Activated T-cell treated with anti-CD3 and anti-CD28 coated beads, Interleukin-2, amount 50 U/mL, for 4 hours (primary cell): ENCODE results near the gene BCL2. TPM values are rescaled to one million over a fixed set of nuclear protein-coding genes. Genes with fewer than 3 reads are reported as not detected.
A peak's percentile ranks its signal among the peaks of the same experiment; 100 is the strongest.

ENCODE experiments used
- ATAC-seq, 2 donors: fragments of 200-7000 bp; cut with Tn5 transposase; one replicate each; pipeline ENCODE4 v1.10.0; 2021
- DNase-seq: peaks from one replicate; pipeline ENCODE4 v3.0.0-alpha.2; 2020
- H3K27me3 Mint-ChIP-seq: one replicate; pipeline ENCODE4 v1.8.0; 2021; ENCODE audit warnings: low read depth, mixed read lengths
- H3K36me3 Mint-ChIP-seq: one replicate; pipeline ENCODE4 v1.8.0; 2022; ENCODE audit warnings: mixed read lengths; ENCODE audit not compliant: insufficient read depth
- H3K4me1 Mint-ChIP-seq: one replicate; pipeline ENCODE4 v1.8.0; 2021; ENCODE audit warnings: low read depth, mixed read lengths
- H3K4me3 Mint-ChIP-seq: one replicate; pipeline ENCODE4 v1.8.0; 2021; ENCODE audit warnings: mild to moderate bottlenecking, moderate library complexity, mixed read lengths
- H3K9me3 Mint-ChIP-seq: one replicate; pipeline ENCODE4 v1.8.0; 2021; ENCODE audit warnings: mixed read lengths
- total RNA-seq, 3 donors: library from RNA; stranded (reverse); gene quantifications; one replicate each; pipeline ENCODE4 v1.2.1, GENCODE V29; 2021

Gene BCL2
- total RNA-seq, 3 donors from 2014 or later = 45.0 to 71.4 (median 66.6) TPM

DNA sequence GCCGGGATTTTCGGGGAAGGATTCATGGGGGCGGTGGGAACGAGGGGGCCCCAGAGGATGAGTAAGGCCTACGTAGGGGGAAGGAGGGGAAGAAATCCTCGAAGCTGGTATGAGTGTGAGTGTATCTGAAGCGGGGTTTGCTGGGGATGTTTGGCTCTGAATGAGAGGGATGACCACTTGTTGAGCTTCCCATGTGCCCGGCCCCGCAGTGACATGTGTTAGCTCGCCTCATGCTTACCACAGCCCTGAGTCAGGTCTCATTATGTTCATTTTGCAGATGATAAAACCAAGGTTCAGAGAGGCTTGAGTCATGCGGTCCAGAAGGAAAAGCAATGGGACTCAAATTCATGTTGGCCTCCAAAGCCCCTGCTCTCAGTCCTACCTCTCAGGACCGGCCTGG is 214.7 kb downstream of the BCL2 start:
- Mint-ChIP-seq H3K27me3 (peaks cover 2% of the 10 kb centered on the region), H3K4me3 (no peak overlapping the region), H3K9me3 (peaks cover 4% of the 10 kb centered on the region), H3K4me1 (peaks cover 48% of the 10 kb centered on the region), H3K36me3 (no peaks in the 10 kb centered on the region)
- DNase-seq = no peak
- ATAC-seq = no peak

DNA sequence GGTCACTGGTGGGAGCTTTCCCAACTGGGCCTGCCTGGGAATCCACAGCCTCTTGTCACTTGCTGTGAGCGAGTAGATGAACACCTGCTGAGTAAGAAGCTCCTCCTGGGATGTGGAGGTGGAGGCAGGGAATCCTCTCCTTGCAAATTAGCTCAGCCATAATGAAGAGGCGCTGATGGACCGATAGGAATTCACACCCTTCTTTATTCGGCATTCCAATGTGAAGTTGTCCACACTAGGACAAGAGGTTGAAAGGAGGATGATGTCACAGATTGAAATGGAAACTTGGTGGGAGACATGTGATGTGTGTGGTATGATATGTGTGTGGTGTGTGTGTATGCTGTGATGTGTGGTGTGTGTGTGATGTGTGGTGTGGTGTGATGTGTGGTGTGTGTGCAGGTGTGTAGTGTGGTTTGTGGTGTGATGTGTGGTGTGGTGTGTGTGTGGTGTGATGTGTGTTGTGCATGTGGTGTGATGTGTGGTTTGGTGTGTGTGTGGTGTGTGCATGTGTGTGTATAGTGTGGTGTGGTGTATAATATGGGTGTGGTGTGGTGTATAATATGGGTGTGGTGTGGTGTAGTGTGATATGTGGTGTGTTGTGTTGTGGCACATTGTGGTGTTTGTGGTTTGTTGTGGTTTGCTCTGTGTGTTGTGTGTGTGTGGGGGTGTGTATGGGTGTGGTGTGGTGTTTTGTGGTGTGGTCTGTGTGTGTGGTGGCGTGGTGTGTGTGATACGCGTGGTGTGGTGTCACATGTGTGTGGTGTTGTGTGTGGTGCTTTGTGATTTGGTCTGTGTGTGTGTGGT is 216.4 kb downstream of the BCL2 start:
- no peaks in the 10 kb centered on the region for H3K36me3 Mint-ChIP-seq
- DNase-seq (no peak), ATAC-seq (no peak)
- H3K4me1 Mint-ChIP-seq = peaks cover 65% of the 10 kb centered on the region
- no peak overlapping the region for H3K4me3 Mint-ChIP-seq
- H3K27me3 Mint-ChIP-seq = peaks cover 2% of the 10 kb centered on the region
- H3K9me3 Mint-ChIP-seq = peaks cover 4% of the 10 kb centered on the region

DNA sequence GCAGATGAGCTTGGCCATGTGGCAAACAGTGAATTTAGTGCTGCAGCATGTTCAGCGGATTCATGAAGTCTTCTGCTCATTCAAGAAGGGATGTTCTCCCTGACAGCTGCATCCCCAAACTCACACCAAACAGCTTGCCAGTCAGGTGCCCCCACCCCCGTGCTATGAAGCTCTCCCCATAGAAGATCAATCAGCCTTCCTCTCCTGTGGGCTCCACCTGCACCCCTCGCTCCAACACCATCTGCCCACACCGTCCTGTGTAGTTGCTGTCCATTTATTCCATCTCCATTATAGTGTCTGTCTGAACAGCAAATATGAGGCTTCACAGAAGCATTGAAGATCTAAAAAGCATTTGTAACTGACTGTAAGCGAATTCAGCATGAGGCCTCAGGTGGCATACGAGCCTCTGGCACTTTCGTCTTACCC is 218.9 kb downstream of the BCL2 start:
- DNase-seq (no peak), ATAC-seq (no peak)
- Mint-ChIP-seq H3K4me1 (peaks cover 58% of the 10 kb centered on the region), H3K9me3 (peaks cover 4% of the 10 kb centered on the region), H3K36me3 (no peaks in the 10 kb centered on the region), H3K4me3 (no peak overlapping the region), H3K27me3 (peaks cover 2% of the 10 kb centered on the region)

DNA sequence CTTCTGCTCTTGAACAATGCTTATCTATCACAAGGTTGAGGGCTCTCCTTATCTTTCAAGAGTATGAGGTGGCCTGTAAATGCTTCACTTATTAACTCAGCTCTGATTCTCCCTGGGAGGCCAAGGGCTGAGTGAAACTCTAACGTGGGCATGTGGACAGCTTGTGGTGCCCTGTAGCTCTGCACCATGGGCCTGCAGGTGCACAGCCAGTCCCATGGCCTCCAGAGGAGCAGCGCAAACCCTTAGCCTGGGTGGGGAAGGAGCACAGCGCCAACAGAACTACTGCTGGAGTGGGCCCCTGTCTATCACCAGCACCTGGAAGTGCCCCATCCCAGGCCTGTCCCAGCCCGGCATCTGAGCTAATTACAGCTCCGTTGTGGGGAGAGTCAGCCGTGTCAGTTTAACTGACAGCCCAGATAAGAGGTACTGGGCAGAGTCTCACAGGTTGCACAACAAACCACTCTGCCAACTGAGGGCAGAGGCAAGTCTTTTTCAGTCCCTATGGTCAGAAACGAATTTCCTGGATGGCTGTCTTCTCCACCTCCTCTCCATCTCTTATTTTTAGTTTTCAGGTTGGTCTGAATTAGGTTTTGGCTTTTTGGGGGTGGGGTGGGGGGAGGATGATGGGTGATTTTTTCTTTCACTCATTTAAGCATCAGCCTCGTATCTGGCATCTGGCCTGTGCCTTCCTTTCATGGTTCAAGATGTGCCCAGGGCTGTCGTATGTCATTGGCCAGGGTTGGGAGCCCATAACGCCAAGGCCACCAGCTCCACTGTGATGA is 219.5 kb downstream of the BCL2 start:
- peaks cover 54% of the 10 kb centered on the region for H3K4me1 Mint-ChIP-seq
- H3K9me3 Mint-ChIP-seq = peaks cover 1% of the 10 kb centered on the region
- DNase-seq = no peak
- no peak overlapping the region for H3K4me3 Mint-ChIP-seq
- H3K27me3 Mint-ChIP-seq = no peaks in the 10 kb centered on the region
- no peaks in the 10 kb centered on the region for H3K36me3 Mint-ChIP-seq
- no peak for ATAC-seq

DNA sequence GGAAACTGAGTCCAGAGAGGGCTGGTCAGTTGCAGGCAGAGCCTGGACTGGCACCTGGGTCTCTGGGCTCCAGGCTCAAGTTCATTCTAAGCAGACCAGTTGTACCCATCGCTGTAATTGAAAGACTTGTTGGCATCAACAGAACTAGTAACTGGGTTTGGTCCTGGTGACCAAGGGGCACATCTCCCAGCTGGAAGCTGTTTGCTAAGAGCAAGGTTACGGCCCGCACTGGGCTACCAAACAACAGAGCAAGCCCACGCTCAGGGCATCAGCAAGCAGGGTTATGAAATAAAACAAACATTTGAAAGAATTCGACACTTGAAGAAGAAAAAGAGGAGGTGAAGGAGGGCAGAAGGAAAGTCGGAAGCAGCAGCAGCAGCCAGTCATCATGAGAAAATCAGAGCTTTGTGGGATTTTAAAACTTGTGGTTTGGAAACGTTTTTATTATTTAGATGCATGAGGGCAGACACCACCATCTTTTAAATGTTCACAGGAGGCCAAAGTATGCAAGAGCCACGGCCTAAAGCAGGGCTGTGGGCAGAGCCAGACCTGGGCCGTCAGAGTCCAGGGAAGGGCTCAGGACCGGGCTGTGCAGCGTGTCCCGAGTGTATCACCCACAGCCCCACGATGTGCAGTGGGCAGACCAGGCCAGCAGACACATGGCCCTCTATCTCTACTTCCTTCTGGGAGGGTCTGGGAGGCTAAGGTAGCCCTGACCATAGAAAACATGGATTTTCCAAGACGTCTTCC is 220.3 kb downstream of the BCL2 start:
- H3K27me3 Mint-ChIP-seq = no peaks in the 10 kb centered on the region
- peaks cover 53% of the 10 kb centered on the region for H3K4me1 Mint-ChIP-seq
- no peaks in the 10 kb centered on the region for H3K36me3 Mint-ChIP-seq
- DNase-seq (no peak), ATAC-seq (no peak)
- no peaks in the 10 kb centered on the region for H3K9me3 Mint-ChIP-seq
- no peak overlapping the region for H3K4me3 Mint-ChIP-seq

DNA sequence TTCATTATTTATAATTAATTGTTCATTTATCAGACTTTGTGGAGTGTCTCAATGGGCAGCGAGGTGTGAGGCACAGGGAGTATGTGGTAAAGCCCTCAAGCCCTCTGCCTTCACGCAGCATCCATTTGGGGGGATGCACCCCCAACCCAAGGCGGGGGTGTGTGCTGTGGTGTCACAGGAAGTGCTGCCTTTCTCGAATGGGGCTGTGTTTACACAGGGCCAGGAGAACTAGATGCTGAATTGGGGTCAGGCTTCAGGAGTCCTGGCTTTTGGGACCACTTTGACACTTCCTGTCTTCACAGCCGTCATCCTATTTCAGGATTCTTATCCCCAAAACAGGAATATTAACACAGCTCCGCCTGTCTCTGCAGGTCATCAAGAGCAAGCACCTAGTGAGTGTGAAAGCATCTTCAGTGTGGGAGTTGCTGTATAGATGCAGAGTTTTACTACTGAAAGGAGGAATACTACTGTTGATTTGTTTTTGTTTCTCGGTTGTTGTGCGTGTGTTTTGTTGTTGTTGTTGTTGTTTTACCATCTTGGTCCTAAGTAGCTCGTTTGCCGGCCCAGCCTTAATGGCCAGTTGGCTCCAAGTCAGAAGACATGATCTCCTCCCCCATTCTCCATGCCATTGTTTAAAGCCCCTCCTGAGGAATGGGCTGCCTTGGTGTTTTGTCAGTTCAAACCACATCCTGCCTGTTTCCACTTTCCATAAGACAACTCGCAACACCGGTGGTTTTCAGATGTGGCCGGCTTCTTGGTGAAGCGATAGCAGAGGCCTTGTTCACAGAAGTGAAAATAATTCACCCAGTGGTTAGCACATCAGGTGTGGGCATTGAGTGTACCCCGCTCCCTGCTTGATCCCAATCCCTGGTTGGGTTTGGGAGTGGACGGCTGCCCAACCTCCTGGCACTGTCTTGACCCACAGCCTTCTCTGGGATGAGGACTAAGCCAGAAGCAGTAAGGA is 221.3 kb downstream of the BCL2 start:
- H3K9me3 Mint-ChIP-seq = no peaks in the 10 kb centered on the region
- no peak overlapping the region for H3K4me3 Mint-ChIP-seq
- no peak for DNase-seq
- H3K27me3 Mint-ChIP-seq = no peaks in the 10 kb centered on the region
- peaks cover 53% of the 10 kb centered on the region for H3K4me1 Mint-ChIP-seq
- H3K36me3 Mint-ChIP-seq = no peaks in the 10 kb centered on the region
- ATAC-seq = peak; percentile 29 to 48

DNA sequence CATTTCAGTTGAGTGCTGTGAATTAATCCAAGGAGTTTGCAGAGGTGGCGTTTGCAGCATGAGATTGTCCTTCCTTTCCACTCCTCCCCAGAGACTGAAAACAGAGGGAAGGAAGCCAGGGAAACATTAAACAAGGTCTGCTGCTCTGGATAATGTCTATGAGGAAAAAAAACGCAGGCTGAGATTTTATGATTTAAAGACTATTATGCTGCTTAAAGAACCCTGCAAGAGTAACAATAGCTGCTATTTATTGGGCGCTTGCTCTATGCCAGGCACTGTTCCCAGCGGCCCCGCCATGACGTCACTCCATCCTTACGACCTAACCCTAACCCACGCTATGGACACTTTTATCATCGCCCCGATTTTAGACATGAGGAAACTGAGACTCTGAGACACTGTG is 222.4 kb downstream of the BCL2 start:
- DNase-seq (no peak), ATAC-seq (no peak)
- peaks cover 48% of the 10 kb centered on the region for H3K4me1 Mint-ChIP-seq
- no peaks in the 10 kb centered on the region for H3K36me3 Mint-ChIP-seq
- no peak overlapping the region for H3K4me3 Mint-ChIP-seq
- no peaks in the 10 kb centered on the region for H3K27me3 Mint-ChIP-seq
- H3K9me3 Mint-ChIP-seq = no peaks in the 10 kb centered on the region

DNA sequence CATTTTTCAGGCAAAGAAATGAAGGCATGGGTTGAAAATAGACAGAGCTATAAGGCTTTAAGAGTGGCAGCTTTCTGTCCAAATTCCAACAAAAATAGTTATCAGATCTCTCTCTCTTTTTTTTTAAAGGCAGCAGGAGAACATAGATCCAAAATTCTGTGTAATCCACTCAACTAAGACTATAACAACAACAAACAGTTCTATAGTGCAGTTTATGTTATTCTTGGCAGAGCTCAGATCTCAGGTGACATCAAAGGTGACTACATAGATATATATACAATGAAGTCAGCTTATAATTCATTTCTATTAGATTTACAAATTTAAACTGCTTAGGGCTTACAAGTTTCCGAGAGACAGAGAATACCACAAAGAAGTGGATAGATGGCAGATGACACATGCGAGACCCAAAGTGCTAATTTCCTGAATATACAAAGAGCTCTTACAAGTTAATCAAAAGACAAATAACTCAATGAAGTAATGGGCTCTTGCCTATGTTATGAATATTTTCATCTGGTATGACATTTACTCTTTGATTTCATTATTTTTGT is 223.2 kb downstream of the BCL2 start:
- Mint-ChIP-seq H3K4me1 (peaks cover 44% of the 10 kb centered on the region), H3K27me3 (no peaks in the 10 kb centered on the region), H3K9me3 (no peaks in the 10 kb centered on the region), H3K36me3 (no peaks in the 10 kb centered on the region), H3K4me3 (no peak overlapping the region)
- ATAC-seq (no peak), DNase-seq (no peak)

DNA sequence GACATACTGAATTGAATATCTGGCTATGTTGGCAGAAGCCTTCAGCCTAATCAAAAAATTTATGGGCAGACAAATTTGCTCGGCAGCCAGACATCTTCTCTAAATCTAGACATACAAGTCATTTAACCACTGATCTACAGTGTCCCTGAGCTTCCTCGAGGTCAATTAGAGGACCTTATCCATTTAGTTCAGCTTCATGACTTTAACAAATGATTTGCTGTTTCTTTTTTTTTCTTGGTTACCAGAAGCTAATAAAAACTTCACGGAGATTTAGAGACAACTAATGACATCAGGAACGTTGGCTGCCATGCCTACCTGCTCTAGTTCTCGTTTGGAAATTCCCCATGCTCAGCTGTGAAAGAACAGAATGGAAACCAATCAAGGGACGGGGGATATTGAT is 223.8 kb downstream of the BCL2 start:
- no peak for ATAC-seq

DNA sequence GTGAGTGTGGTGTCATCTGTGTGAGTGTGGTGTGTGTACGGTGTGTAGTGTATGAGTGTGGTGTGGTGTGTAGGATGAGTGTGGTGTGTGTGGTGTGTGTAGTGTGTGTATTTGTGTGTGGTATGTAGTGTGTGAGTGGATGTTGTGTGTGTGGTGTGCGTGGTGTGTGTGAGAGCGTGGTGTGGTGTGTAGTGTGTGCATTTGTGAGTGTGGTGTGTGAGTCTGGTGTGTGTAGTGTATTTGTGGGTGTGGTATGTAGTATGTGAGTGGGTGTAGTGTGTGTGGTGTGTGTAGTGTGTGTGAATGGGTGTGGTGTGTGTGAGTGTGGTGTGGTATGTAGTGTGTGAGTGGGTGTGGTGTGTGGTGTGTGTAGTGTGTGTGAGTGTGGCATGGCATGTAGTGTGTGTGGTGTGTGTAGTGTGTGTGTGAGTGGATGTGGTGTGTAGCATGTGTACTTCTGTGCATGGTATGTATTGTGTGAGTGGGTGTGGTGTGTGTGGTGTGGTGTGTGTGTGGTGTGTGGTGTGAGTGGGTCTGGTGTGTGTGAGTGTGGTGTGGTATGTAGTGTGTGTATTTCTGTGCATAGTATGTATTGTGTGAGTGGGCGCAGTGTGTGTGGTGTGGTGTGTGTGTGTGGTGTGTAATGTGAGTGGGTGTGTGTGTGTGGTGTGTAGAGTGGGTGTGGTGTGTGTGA is 227.8 kb downstream of the BCL2 start:
- ATAC-seq (no peak), DNase-seq (no peak)
- no peak overlapping the region for H3K4me3 Mint-ChIP-seq
- H3K9me3 Mint-ChIP-seq = no peaks in the 10 kb centered on the region
- H3K4me1 Mint-ChIP-seq = peaks cover 4% of the 10 kb centered on the region
- no peaks in the 10 kb centered on the region for H3K36me3 Mint-ChIP-seq
- peaks cover 3% of the 10 kb centered on the region for H3K27me3 Mint-ChIP-seq

More for the DNA sequence above, 223.8 kb downstream of the BCL2 start:
- no peak for DNase-seq
- Mint-ChIP-seq H3K9me3 (no peaks in the 10 kb centered on the region), H3K4me1 (peaks cover 41% of the 10 kb centered on the region), H3K36me3 (no peaks in the 10 kb centered on the region), H3K27me3 (no peaks in the 10 kb centered on the region), H3K4me3 (no peak overlapping the region)

DNA sequence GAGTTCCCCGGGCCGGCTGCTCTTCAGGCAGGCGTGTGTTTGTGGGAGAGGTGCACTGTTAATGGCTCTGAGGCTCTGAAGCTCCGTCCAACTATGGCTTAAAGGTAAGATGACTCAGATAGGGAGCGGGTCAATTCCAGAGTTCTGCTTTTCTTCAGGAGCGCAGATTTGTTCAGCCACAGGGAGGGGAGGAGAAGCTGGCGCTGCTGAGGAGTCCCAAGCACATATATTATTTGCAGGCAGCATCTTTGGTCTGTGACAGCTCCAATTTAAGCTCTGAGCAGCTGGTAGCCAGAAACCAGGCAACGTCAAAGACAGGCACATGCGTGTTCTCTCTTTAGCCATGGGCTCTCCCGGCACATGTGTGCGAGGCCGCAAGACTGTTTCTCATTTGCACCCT is 229.2 kb downstream of the BCL2 start:
- Mint-ChIP-seq H3K9me3 (no peaks in the 10 kb centered on the region), H3K4me1 (peaks cover 3% of the 10 kb centered on the region), H3K36me3 (no peaks in the 10 kb centered on the region), H3K4me3 (no peak overlapping the region), H3K27me3 (peaks cover 3% of the 10 kb centered on the region)
- no peak for ATAC-seq
- no peak for DNase-seq

DNA sequence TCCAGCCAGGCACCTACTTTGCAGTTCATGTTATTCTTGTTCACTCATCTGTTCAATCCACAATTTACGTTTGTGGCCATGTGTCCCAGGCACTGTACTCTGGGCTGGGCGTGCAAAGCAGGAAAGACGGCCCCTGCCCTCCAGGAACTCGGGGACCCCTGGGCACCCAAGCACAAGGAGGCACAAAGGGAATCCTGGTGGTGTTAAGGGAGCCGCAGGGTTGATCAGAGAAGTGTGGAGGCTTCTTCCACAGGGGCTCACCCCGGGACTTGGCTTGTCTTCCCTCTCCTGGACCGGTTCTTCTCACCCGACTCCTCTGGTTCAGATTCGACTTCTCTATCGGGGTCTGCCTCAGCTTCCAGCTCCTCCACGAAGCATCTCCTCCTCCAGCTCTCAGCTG is 230.5 kb downstream of the BCL2 start:
- peaks cover 3% of the 10 kb centered on the region for H3K27me3 Mint-ChIP-seq
- H3K4me1 Mint-ChIP-seq = peaks cover 3% of the 10 kb centered on the region
- no peaks in the 10 kb centered on the region for H3K9me3 Mint-ChIP-seq
- H3K4me3 Mint-ChIP-seq = no peak overlapping the region
- H3K36me3 Mint-ChIP-seq = no peaks in the 10 kb centered on the region
- DNase-seq (no peak), ATAC-seq (no peak)

DNA sequence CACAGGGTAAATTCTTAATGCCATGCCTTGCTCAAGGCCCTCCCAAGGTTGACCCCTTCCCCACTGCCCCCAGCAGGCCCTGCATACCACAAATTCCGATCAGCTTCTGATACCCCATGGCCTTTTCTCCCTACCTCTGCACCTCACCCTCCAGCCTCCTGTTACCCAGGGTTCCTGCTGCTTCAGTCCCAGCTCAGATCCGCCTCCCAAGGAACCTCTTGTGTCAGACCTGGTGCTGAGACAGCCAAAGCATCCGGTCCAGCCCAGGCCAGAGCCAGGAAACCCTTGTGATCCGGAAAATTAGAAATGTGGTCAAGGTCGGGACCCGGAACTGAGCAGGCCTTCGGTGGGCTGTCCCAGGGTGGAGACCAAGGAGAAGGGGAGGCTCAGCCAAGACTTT is 231.3 kb downstream of the BCL2 start:
- Mint-ChIP-seq H3K9me3 (no peaks in the 10 kb centered on the region), H3K4me3 (no peak overlapping the region), H3K36me3 (no peaks in the 10 kb centered on the region), H3K27me3 (peaks cover 3% of the 10 kb centered on the region), H3K4me1 (no peaks in the 10 kb centered on the region)
- no peak for ATAC-seq
- DNase-seq = no peak
